ENCODE measurements around the gene VHLL. TPM values are rescaled to one million over a fixed set of nuclear protein-coding genes. Genes with fewer than 3 reads are reported as not detected.

The VHLL gene
- total and polyA plus RNA-seq, 10 of the 15 experiments (the other 5 are each of a cell fraction or from before 2014, with no cell fraction given) = 0.23 TPM; not detected in 9

GRCh38 chr1:156268336-156268735 lies 30.8 kb downstream of the VHLL start:
- Histone ChIP-seq H2AFZ (ENCODE audit: control insufficient read depth, low read depth, low read length) (no peak overlapping the region), H3K27ac (ENCODE audit: control insufficient read depth, insufficient read depth) (no peak overlapping the region), H3K4me2 (ENCODE audit: control insufficient read depth, insufficient read depth) (no peak overlapping the region), H3K9me3 (replicated peaks; ENCODE audit: control insufficient read depth, insufficient read depth, low read length) (no peaks in the 10 kb centered on the region), H4K20me1 (ENCODE audit: control insufficient read depth, insufficient read depth) (no peaks in the 10 kb centered on the region), H3K4me3 (no peak overlapping the region), H3K27me3 (replicated peaks in 1 of 2; ENCODE audit: control insufficient read depth in 2 of 2, insufficient read depth in 2 of 2, low read length in 1 of 2) (no peaks in the 10 kb centered on the region), H3K79me2 (ENCODE audit: control insufficient read depth, insufficient read depth, low read length) (no peaks in the 10 kb centered on the region), H3K4me1 (ENCODE audit: control insufficient read depth, insufficient read depth, low read length) (no peaks in the 10 kb centered on the region), H3K9ac (ENCODE audit: control insufficient read depth, insufficient read depth, low read length) (no peak overlapping the region), H3K36me3 (ENCODE audit: control insufficient read depth in 2 of 2, insufficient read depth in 2 of 2, low read length in 1 of 2) (peaks cover 36 to 56% of the 10 kb centered on the region in 2 experiments)
- no peak for DNase-seq (ENCODE audit: low read depth, low spot score)
- no peak for ATAC-seq
- TF ChIP-seq SUPT20H (IDR thresholded peaks at IDR 0.05; ENCODE audit: borderline replicate concordance, control insufficient read depth, low read depth, low read length) (no peak), SREBF2 (IDR thresholded peaks at IDR 0.05; ENCODE audit: low read length) (no peak), RFX5 (IDR thresholded peaks at IDR 0.05; ENCODE audit: low read depth, low read length) (no peak), ZNF207 (IDR thresholded peaks at IDR 0.05; ENCODE audit: borderline replicate concordance) (no peak), POU2F2 (IDR thresholded peaks at IDR 0.05; ENCODE audit: borderline replicate concordance, low read depth, low read length) (no peak), LARP7 (IDR thresholded peaks at IDR 0.05) (no peak), IRF5 (IDR thresholded peaks at IDR 0.05; ENCODE audit: borderline replicate concordance) (no peak), ZNF274 (IDR thresholded peaks at IDR 0.05; ENCODE audit: insufficient read depth, insufficient read length) (no peak), GATAD2B (conservative IDR thresholded peaks at IDR 0.05; ENCODE audit: low read depth) (no peak), MYC (IDR thresholded peaks at IDR 0.05; ENCODE audit: insufficient read depth, insufficient read length, insufficient replicate concordance, low read length, severe bottlenecking) (no peak), RCOR1 (conservative IDR thresholded peaks at IDR 0.05; ENCODE audit: low read depth, low read length) (no peak), NRF1 (conservative IDR thresholded peaks at IDR 0.05; ENCODE audit: low read depth, low read length) (no peak), IKZF2 (IDR thresholded peaks at IDR 0.05) (no peak)
- TF ChIP-seq, protein P1, sequence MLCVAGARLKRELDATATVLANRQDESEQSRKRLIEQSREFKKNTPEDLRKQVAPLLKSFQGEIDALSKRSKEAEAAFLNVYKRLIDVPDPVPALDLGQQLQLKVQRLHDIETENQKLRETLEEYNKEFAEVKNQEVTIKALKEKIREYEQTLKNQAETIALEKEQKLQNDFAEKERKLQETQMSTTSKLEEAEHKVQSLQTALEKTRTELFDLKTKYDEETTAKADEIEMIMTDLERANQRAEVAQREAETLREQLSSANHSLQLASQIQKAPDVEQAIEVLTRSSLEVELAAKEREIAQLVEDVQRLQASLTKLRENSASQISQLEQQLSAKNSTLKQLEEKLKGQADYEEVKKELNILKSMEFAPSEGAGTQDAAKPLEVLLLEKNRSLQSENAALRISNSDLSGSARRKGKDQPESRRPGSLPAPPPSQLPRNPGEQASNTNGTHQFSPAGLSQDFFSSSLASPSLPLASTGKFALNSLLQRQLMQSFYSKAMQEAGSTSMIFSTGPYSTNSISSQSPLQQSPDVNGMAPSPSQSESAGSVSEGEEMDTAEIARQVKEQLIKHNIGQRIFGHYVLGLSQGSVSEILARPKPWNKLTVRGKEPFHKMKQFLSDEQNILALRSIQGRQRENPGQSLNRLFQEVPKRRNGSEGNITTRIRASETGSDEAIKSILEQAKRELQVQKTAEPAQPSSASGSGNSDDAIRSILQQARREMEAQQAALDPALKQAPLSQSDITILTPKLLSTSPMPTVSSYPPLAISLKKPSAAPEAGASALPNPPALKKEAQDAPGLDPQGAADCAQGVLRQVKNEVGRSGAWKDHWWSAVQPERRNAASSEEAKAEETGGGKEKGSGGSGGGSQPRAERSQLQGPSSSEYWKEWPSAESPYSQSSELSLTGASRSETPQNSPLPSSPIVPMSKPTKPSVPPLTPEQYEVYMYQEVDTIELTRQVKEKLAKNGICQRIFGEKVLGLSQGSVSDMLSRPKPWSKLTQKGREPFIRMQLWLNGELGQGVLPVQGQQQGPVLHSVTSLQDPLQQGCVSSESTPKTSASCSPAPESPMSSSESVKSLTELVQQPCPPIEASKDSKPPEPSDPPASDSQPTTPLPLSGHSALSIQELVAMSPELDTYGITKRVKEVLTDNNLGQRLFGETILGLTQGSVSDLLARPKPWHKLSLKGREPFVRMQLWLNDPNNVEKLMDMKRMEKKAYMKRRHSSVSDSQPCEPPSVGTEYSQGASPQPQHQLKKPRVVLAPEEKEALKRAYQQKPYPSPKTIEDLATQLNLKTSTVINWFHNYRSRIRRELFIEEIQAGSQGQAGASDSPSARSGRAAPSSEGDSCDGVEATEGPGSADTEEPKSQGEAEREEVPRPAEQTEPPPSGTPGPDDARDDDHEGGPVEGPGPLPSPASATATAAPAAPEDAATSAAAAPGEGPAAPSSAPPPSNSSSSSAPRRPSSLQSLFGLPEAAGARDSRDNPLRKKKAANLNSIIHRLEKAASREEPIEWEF (IDR thresholded peaks at IDR 0.05; ENCODE audit: insufficient replicate concordance, low read depth, low read length) = no peak
- TF ChIP-seq, protein P2, sequence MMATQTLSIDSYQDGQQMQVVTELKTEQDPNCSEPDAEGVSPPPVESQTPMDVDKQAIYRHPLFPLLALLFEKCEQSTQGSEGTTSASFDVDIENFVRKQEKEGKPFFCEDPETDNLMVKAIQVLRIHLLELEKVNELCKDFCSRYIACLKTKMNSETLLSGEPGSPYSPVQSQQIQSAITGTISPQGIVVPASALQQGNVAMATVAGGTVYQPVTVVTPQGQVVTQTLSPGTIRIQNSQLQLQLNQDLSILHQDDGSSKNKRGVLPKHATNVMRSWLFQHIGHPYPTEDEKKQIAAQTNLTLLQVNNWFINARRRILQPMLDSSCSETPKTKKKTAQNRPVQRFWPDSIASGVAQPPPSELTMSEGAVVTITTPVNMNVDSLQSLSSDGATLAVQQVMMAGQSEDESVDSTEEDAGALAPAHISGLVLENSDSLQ (IDR thresholded peaks at IDR 0.05) = no peak
- 100% methylated on average over 4 of the region's 4 CpGs for WGBS (ENCODE audit: insufficient coverage, insufficient replicate concordance, low lambda C conversion rate, missing lambda C conversion rate)
- POLR2A ChIA-PET = no interaction called here
- CTCF ChIA-PET = no interaction called here
- intact Hi-C loops (cut with micrococcal nuclease; ENCODE audit: unreplicated experiment) = no loop called here
- in situ Hi-C loops (cut with MboI) = no loop called here
- RAD21 ChIA-PET (ENCODE audit: unreplicated experiment) = no interaction called here
- SMC1A ChIA-PET (ENCODE audit: uncharacterized antibody, unreplicated experiment) = interaction anchor here (0.7 to 1.7 kb wide), 2 partner anchors 14 to 50 kb away, joined by 3 to 5 read pairs; partner anchors contain the start of gene SMG5
- BruUV-seq (replicated peaks) = no TSS peak
- no peak for FAIRE-seq

All from GM12878 (cell line).